Dedifferentiated amniotic fluid mesenchymal stem cell (primary cell): ENCODE data around the gene TMEM245.
"Not testable (repeated sequence)": the region's sequence is repeated elsewhere in the genome, so short reads cannot be mapped to it uniquely, and the experiment has no call there.

Source experiments
- DNase-seq: peaks from one replicate; pipeline ENCODE4 v3.0.0-alpha.2; 2016; ENCODE audit errors: extremely low spot score

TMEM245 gene

GRCh38 chr9:109133533-109133932, 13.8 kb upstream of the TMEM245 start:
- DNase-seq = no peak

GRCh38 chr9:109132567-109133021, 12.8 kb upstream of the TMEM245 start:
- DNase-seq = no peak

- DNase-seq = no peak
Observed at GRCh38 chr9:109129470-109130197, 9.9 kb upstream of the TMEM245 start.

GRCh38 chr9:109126671-109127070, 6.9 kb upstream of the TMEM245 start:
- DNase-seq = not testable (repeated sequence)

- no peak for DNase-seq
Observed at GRCh38 chr9:109124121-109124520, 4.4 kb upstream of the TMEM245 start.

- no peak for DNase-seq
Observed at GRCh38 chr9:109122726-109123621, 3.2 kb upstream of the TMEM245 start.

- DNase-seq = no peak
Observed at GRCh38 chr9:109121232-109121796, 1.6 kb upstream of the TMEM245 start.

- DNase-seq = no peak
Observed at GRCh38 chr9:109120204-109120789, 550 bp upstream of the TMEM245 start.

GRCh38 chr9:109118808-109119438, 824 bp downstream of the TMEM245 start:
- DNase-seq = no peak

- no peak for DNase-seq
Observed at GRCh38 chr9:109117856-109118807, 1.6 kb downstream of the TMEM245 start.

GRCh38 chr9:109115931-109116526, 3.7 kb downstream of the TMEM245 start:
- no peak for DNase-seq

- DNase-seq = no peak
Observed at GRCh38 chr9:109114670-109115069, 5.1 kb downstream of the TMEM245 start.

- DNase-seq = no peak
Observed at GRCh38 chr9:109113892-109114609, 5.7 kb downstream of the TMEM245 start.

GRCh38 chr9:109113254-109113653, 6.5 kb downstream of the TMEM245 start:
- DNase-seq = no peak

- no peak for DNase-seq
Observed at GRCh38 chr9:109110329-109111021, 9.3 kb downstream of the TMEM245 start.

- no peak for DNase-seq
Observed at GRCh38 chr9:109109967-109110328, 9.8 kb downstream of the TMEM245 start.

- no peak for DNase-seq
Observed at GRCh38 chr9:109108318-109108717, 11.4 kb downstream of the TMEM245 start.

GRCh38 chr9:109107402-109108240, 12.1 kb downstream of the TMEM245 start:
- DNase-seq = no peak
